BE2C (cell line): ENCODE data around the gene FRMD4B.

Source experiments
- DNase-seq: peaks from one replicate; pipeline ENCODE4 v3.0.0-alpha.2; 2020
- H3K27me3 ChIP-seq: fragments of 250-450 bp; sonication (Bioruptor Pico); 2 replicates; pipeline ENCODE4 v1.5.1; 2020; ENCODE audit warnings: mild to moderate bottlenecking
- H3K36me3 ChIP-seq: fragments of 250-450 bp; sonication (Bioruptor Pico); 2 replicates; pipeline ENCODE4 v1.5.1; 2020; ENCODE audit warnings: mild to moderate bottlenecking
- H3K4me1 ChIP-seq: fragments of 250-450 bp; sonication (Bioruptor Pico); 2 replicates; pipeline ENCODE4 v1.5.1; 2020
- H3K4me3 ChIP-seq: 2 replicates; pipeline ENCODE4 v1.5.1; 2011; ENCODE audit warnings: low read depth, low read length
- H3K9me3 ChIP-seq: fragments of 250-450 bp; sonication (Bioruptor Pico); 2 replicates; pipeline ENCODE4 v1.5.1; 2020
- CTCF ChIP-seq: IDR thresholded peaks from 2 replicates; pipeline ENCODE4 v1.5.1; 2012; ENCODE audit warnings: mild to moderate bottlenecking, low read depth, low read length

The FRMD4B gene

GRCh38 chr3:69392850-69393249 lies 7.0 kb upstream of the FRMD4B start:
- DNase-seq = no peak
- no peak for TF ChIP-seq CTCF
- H3K36me3 ChIP-seq = no peaks in the 10 kb centered on the region
- H3K9me3 ChIP-seq = no peaks in the 10 kb centered on the region
- no peak overlapping the region for H3K4me3 ChIP-seq
- H3K4me1 ChIP-seq = no peaks in the 10 kb centered on the region
- H3K27me3 ChIP-seq = no peaks in the 10 kb centered on the region

DNA sequence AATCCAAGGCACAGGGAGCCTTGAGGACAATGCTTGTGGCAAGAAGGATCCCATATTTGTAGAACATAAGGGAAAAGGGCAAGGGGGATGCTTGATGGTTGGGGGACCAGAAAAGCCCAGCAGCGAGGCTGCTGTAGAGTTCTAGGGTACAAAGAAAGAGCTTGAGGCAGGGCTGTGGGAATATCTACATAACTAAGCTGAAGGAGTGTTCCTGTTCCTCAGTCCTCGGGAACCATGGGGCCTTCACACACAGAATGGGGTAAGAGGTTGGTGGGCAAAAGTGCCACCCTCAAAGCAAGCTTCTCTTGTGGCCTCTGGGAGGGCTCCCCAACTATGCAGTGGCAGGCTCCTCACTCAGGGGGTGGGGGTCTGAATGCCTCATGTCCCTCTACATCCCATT lies 6.5 kb upstream of the FRMD4B start:
- H3K4me3 ChIP-seq = no peak overlapping the region
- no peaks in the 10 kb centered on the region for H3K9me3 ChIP-seq
- H3K27me3 ChIP-seq = no peaks in the 10 kb centered on the region
- H3K4me1 ChIP-seq = no peaks in the 10 kb centered on the region
- no peak for DNase-seq
- no peaks in the 10 kb centered on the region for H3K36me3 ChIP-seq
- TF ChIP-seq CTCF = no peak

DNA sequence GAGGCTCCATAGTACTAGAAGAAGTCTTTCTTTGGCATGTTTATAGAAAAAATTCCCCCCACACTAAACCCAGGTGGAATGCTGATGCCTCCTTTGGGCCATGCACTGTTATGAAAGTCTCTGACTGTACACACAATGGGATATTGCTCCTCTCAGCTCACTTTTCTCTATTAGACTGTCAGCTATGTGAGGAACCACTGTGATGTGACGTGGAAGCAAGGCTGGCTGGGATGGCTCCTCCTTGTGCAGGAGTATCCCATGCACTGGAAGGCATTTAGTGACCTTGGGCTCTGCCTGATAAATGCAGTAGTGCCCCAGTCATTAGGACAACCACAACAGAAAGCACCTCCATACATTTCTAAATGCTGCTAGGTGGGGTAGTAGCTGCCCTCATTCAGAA lies 5.7 kb upstream of the FRMD4B start:
- no peaks in the 10 kb centered on the region for H3K27me3 ChIP-seq
- TF ChIP-seq CTCF = no peak
- DNase-seq = no peak
- H3K9me3 ChIP-seq = no peaks in the 10 kb centered on the region
- H3K4me3 ChIP-seq = no peak overlapping the region
- no peaks in the 10 kb centered on the region for H3K4me1 ChIP-seq
- no peaks in the 10 kb centered on the region for H3K36me3 ChIP-seq

DNA sequence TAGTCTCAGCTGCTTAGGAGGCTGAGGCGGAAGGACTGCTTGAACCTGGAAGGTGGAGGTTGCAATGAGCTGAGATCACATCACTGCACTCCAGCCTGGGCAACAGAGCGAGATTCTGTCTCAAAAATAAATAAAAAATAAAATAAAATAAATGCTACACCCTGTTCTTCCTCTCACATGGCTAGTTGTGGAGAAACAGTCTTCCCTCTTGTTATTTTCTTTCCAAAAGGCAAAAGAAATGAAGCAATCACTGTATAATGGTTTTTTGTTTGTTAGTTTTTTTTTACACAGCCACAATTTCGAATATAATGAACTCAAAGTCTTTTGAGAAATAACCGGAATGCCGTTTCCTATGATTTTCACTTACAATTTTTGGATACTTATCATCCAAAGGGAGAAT lies 4.9 kb upstream of the FRMD4B start:
- no peak for DNase-seq
- Histone ChIP-seq H3K4me3 (no peak overlapping the region), H3K4me1 (no peaks in the 10 kb centered on the region), H3K27me3 (no peaks in the 10 kb centered on the region), H3K36me3 (no peaks in the 10 kb centered on the region), H3K9me3 (no peaks in the 10 kb centered on the region)
- TF ChIP-seq CTCF = no peak

DNA sequence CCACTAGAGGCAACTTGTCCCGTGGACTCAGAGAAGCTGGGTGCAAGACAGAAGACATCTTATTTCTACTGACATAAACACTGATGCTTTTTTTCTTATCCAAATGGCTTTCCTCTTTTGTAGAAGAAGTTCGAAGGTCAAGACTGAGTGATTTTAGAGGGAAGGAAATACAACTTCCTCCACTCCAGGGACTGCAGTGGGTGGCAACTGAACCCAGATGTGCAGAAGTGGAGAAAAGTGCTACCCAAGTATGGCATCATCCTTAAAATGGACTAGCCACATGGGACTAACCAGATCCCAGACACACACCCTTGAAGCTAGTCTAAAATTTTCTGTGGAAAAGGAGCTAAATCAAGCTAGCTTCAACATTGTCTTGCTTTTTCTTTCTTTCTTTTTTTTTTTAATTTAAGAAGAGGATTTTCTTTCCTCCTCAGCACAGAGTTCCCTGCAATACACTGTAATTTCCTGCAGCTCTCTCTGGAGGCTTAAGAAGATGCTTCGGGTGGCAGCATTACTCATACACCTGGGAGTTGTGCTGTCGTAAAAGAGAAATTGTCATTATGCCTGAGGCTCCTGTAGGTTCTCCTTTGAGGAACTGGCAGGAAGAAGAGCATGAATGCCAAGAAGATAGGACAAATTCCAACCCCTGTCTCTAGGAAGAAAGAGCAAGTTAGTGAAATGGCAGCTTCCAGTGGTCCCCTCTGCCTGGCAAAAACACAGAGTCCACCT lies 3.8 kb upstream of the FRMD4B start:
- H3K27me3 ChIP-seq = no peaks in the 10 kb centered on the region
- H3K4me1 ChIP-seq = no peaks in the 10 kb centered on the region
- H3K36me3 ChIP-seq = no peaks in the 10 kb centered on the region
- TF ChIP-seq CTCF = no peak
- no peak for DNase-seq
- no peak overlapping the region for H3K4me3 ChIP-seq
- H3K9me3 ChIP-seq = no peaks in the 10 kb centered on the region

- Histone ChIP-seq H3K4me3 (no peak overlapping the region), H3K36me3 (no peaks in the 10 kb centered on the region), H3K4me1 (no peaks in the 10 kb centered on the region), H3K27me3 (no peaks in the 10 kb centered on the region), H3K9me3 (no peaks in the 10 kb centered on the region)
- DNase-seq = no peak
- no peak for TF ChIP-seq CTCF
These were observed 2.4 kb upstream of the FRMD4B start for GRCh38 chr3:69388241-69388640.
